Sigmoid colon (tissue), 7 donors: ENCODE results near the gene IL9R. TPM values are rescaled to one million over a fixed set of nuclear protein-coding genes. Genes with fewer than 3 reads are reported as not detected.

ENCODE experiments used
- DNase-seq: peaks from one replicate; pipeline ENCODE4 v3.0.0-alpha.2; 2019
- H3K27ac ChIP-seq, 4 donors: fragments of 200-600 bp; sonication (generic); one replicate each; pipeline ENCODE4 v1.5.1; 2016 to 2019; ENCODE audit warnings: mild to moderate bottlenecking in 1 of 4
- H3K27me3 ChIP-seq, 3 donors: fragments of 200-600 bp; sonication (generic); one replicate each; pipeline ENCODE4 v1.5.1; 2019; ENCODE audit warnings: mild to moderate bottlenecking in 1 of 3
- H3K36me3 ChIP-seq, 4 donors: fragments of 200-600 bp; sonication (generic); one replicate each; pipeline ENCODE4 v1.5.1; 2016 to 2019
- H3K4me1 ChIP-seq, 4 donors: fragments of 200-600 bp; sonication (generic); one replicate each; pipeline ENCODE4 v1.5.1; 2017 to 2019
- H3K4me3 ChIP-seq, 4 donors: fragments of 200-600 bp; sonication (generic); one replicate each; pipeline ENCODE4 v1.5.1; 2017 to 2019; ENCODE audit warnings: mild to moderate bottlenecking in 2 of 4, moderate library complexity in 1 of 4
- H3K9me3 ChIP-seq, 4 donors: fragments of 200-600 bp in 3 of 4; sonication (generic) in 3 of 4; one replicate each; pipeline versions ENCODE4 v1.5.1 to v1.6.1; 2013 to 2019
- EP300 ChIP-seq, 4 donors: sonication (generic); formaldehyde crosslinking; IDR thresholded peaks; one replicate each; pipeline ENCODE4 v1.6.1; 2017; ENCODE audit warnings: antibody characterized with exemption in 4 of 4
- POLR2A ChIP-seq, 2 donors: fragments of 450-650 bp; IDR thresholded peaks; one replicate each; pipeline ENCODE4 v1.6.1; 2016; ENCODE audit warnings: antibody characterized with exemption in 2 of 2, mild to moderate bottlenecking in 2 of 2, moderate library complexity in 2 of 2
- POLR2AphosphoS5 ChIP-seq, 4 donors: sonication (generic); formaldehyde crosslinking; IDR thresholded peaks; one replicate each; pipeline ENCODE4 v1.6.1; 2017; ENCODE audit warnings: antibody characterized with exemption in 4 of 4
- WGBS, 2 donors: extraction: QIAGEN DNeasy Blood & Tissue Kit; methylation state at CpG; one replicate each; pipeline ENCODE4 v1.1.7; 2013; 5-methylcytosine and 5-hydroxymethylcytosine counted together
- intact Hi-C: fragments of 100-400 bp; cut with DNase I; formaldehyde crosslinking; loops from one replicate; pipeline ENCODE4 v1.15.1; 2023
- polyA plus RNA-seq, 3 donors: library from polyadenylated mRNA; stranded (reverse); fragments of 200-250 nt; gene quantifications; one replicate each; pipeline ENCODE4 v1.2.3, GENCODE V29; 2013
- total RNA-seq, 4 donors: library from RNA; depleted of rRNA; stranded (reverse); fragments of >200 nt; gene quantifications; one replicate each; pipeline ENCODE4 v1.1.0, GENCODE V29; 2016
- TF ChIP-seq, protein P1 (sequence below), 4 experiments: fragments of 450-650 bp in 3 of 4; fragments of 200-600 bp in 1 of 4; IDR thresholded peaks; one replicate each; pipeline ENCODE4 v1.5.1; 2016 to 2019; ENCODE audit warnings: antibody characterized with exemption in 4 of 4, mild to moderate bottlenecking in 3 of 4, moderate library complexity in 2 of 4
- donor health status: healthy with polysubstance abuse.
- donor health status: Bipolar disorder and iron deficiency.
- donor health status: healthy.

Gene IL9R
- total and polyA plus RNA-seq, 7 donors, result 0.16 to 1.1 TPM; not detected in 5

DNA sequence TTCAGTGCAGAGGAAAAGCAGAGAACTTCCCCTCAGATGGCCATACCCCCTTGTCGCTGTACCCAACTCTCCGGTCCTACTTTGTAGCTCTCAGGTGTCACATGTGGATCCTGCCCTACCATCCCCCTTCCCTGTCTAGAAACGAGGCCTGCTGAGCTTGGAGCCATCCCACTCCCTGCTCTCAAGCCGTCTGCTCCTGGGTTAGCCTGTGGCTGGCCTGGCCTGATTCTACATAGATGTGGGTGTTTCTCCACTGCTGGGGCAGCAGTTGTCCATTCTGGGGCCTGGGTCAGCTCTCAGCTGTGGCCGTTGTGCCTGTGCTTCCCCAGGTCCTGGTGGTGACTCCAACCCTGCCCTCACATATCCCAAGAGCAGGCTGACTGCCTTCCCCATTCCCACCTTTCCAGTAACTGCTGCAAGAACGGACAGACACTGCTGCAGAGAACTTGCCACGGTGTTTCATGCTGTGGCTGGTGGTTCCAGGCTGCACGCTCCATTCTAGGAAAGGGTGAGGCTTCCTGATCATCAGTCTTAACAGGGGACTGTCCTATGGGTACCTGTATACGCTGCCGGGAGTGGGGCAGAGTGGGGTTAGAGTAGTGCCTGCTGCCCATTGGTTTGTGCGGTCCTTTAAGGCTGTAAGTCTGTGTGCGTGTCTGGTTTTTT is 3.6 kb downstream of the IL9R start:
- no peaks in the 10 kb centered on the region for H3K4me1 ChIP-seq
- H3K27ac ChIP-seq, result no peak overlapping the region
- H3K9me3 ChIP-seq, result no peaks in the 10 kb centered on the region
- TF ChIP-seq POLR2AphosphoS5 (IDR thresholded peaks at IDR 0.05) (no peak), EP300 (IDR thresholded peaks at IDR 0.05) (no peak), POLR2A (IDR thresholded peaks at IDR 0.05) (no peak)
- TF ChIP-seq, protein P1, sequence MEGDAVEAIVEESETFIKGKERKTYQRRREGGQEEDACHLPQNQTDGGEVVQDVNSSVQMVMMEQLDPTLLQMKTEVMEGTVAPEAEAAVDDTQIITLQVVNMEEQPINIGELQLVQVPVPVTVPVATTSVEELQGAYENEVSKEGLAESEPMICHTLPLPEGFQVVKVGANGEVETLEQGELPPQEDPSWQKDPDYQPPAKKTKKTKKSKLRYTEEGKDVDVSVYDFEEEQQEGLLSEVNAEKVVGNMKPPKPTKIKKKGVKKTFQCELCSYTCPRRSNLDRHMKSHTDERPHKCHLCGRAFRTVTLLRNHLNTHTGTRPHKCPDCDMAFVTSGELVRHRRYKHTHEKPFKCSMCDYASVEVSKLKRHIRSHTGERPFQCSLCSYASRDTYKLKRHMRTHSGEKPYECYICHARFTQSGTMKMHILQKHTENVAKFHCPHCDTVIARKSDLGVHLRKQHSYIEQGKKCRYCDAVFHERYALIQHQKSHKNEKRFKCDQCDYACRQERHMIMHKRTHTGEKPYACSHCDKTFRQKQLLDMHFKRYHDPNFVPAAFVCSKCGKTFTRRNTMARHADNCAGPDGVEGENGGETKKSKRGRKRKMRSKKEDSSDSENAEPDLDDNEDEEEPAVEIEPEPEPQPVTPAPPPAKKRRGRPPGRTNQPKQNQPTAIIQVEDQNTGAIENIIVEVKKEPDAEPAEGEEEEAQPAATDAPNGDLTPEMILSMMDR (IDR thresholded peaks at IDR 0.05), result no peak
- H3K4me3 ChIP-seq, result no peak overlapping the region
- intact Hi-C loops, result no loop called here
- no peaks in the 10 kb centered on the region for H3K27me3 ChIP-seq
- 64 to 80% methylated on average over 12 of the region's 12 CpGs for WGBS, 2 donors
- DNase-seq, result no peak
- H3K36me3 ChIP-seq, result no peaks in the 10 kb centered on the region

DNA sequence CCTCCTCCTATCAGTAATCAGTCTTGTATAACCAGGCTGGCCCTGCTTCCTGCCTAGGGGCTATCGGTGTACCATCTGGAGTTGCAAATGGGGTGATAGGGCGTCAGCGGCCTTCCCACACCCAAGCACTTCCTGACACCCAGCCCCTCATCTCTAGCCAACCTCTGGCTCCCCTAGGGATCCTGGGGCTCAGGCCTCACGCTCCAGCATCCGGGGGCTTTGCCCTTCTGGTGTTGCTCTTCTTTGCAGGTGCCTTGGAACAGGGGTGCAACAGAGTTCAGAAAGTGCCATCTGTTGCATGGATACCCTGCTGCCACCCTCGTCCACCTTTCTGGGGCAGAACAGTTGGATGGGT is 4.1 kb downstream of the IL9R start:
- TF ChIP-seq, protein P1 (IDR thresholded peaks at IDR 0.05), result no peak
- TF ChIP-seq POLR2A (IDR thresholded peaks at IDR 0.05), result no peak
- TF ChIP-seq EP300 (IDR thresholded peaks at IDR 0.05), result no peak
- no peak for TF ChIP-seq POLR2AphosphoS5 (IDR thresholded peaks at IDR 0.05)
- no peaks in the 10 kb centered on the region for H3K36me3 ChIP-seq
- H3K4me1 ChIP-seq, result no peaks in the 10 kb centered on the region
- no peaks in the 10 kb centered on the region for H3K27me3 ChIP-seq
- no peak overlapping the region for H3K27ac ChIP-seq
- no peak for DNase-seq
- WGBS, 2 donors, result 50 to 67% methylated on average over 6 of the region's 6 CpGs
- H3K9me3 ChIP-seq, result no peaks in the 10 kb centered on the region
- H3K4me3 ChIP-seq, result no peak overlapping the region
- intact Hi-C loops, result no loop called here

DNA sequence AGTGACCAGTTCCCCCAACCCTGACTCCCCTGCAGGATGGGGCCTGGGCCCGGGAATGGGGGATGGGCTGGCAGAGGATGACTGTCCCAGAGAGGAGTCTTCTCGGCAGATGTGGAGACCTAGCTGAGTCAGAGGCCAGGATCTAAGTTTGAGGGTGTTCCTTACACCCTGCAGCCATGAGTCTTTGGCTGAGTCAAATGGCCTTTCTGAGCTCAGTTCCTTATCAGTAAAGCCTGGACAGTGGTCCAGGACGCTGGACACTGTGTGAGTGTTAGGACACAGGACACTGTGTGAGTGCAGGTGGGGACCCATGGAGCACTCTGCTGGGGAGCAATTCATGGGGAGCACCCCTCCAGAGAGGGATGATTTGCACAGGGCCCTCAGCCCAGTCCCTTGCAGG is 5.0 kb downstream of the IL9R start:
- H3K4me1 ChIP-seq, result no peaks in the 10 kb centered on the region
- H3K36me3 ChIP-seq, result no peaks in the 10 kb centered on the region
- intact Hi-C loops, result no loop called here
- WGBS, 2 donors, result 83 to 87% methylated on average over 3 of the region's 3 CpGs
- H3K4me3 ChIP-seq, result no peak overlapping the region
- TF ChIP-seq, protein P1 (IDR thresholded peaks at IDR 0.05), result no peak
- no peak for TF ChIP-seq POLR2AphosphoS5 (IDR thresholded peaks at IDR 0.05)
- TF ChIP-seq POLR2A (IDR thresholded peaks at IDR 0.05), result no peak
- no peak for TF ChIP-seq EP300 (IDR thresholded peaks at IDR 0.05)
- H3K27me3 ChIP-seq, result no peaks in the 10 kb centered on the region
- no peak for DNase-seq
- H3K9me3 ChIP-seq, result no peaks in the 10 kb centered on the region
- H3K27ac ChIP-seq, result no peak overlapping the region

DNA sequence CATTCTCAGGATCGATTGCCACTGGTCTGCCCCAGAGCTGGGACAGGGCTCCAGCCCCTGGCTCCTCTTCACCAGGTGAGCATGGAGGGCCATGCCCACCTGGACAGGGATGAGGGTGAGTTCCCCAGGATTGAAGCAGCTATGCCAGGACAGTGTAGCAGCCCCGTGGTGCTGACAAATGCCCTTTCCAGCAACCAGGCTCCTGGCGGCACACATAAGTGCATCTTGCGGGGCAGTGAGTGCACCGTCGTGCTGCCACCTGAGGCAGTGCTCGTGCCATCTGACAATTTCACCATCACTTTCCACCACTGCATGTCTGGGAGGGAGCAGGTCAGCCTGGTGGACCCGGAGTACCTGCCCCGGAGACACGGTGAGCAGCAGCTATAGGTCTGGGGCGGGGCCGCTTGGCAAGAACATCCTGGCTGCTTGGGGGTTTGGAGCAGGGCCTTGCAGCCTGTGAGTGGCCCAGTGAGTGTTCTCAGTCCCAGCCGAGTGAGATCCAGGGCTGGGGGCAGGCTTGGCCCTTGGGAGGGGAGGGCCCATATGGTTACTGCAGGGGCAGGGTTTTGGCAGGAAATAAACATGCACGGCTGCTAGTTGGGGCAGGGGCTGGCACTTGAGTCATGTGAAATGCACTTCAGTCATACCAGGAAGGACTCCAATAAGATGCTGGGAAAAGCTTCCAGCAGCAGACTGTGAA is 6.1 kb downstream of the IL9R start:
- H3K27me3 ChIP-seq, result no peaks in the 10 kb centered on the region
- no peak for TF ChIP-seq POLR2A (IDR thresholded peaks at IDR 0.05)
- TF ChIP-seq, protein P1 (IDR thresholded peaks at IDR 0.05), result no peak
- TF ChIP-seq EP300 (IDR thresholded peaks at IDR 0.05), result no peak
- no peak for TF ChIP-seq POLR2AphosphoS5 (IDR thresholded peaks at IDR 0.05)
- intact Hi-C loops, result no loop called here
- 70 to 83% methylated on average over 14 of the region's 14 CpGs for WGBS, 2 donors
- no peaks in the 10 kb centered on the region for H3K9me3 ChIP-seq
- no peak overlapping the region for H3K4me3 ChIP-seq
- no peaks in the 10 kb centered on the region for H3K36me3 ChIP-seq
- no peak overlapping the region for H3K27ac ChIP-seq
- no peaks in the 10 kb centered on the region for H3K4me1 ChIP-seq
- DNase-seq, result no peak
